ENCODE measurements around the gene NT5DC2.

DNA sequence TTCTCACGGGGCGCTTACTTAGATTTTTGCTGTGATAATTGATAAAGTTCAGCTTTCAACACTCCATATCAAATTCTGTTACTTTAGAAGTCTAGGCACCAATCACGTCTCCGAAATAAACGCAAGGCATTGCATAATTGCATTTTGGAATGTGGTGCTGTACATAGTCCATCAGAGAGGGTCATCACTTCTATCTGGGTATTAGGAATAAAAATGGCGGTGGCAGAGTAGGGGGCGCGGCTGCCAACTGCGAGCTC lies 2.4 kb upstream of the NT5DC2 start:
- TF ChIP-seq POLR2A (IDR thresholded peaks at IDR 0.05) = no peak
- TF ChIP-seq, protein P1, sequence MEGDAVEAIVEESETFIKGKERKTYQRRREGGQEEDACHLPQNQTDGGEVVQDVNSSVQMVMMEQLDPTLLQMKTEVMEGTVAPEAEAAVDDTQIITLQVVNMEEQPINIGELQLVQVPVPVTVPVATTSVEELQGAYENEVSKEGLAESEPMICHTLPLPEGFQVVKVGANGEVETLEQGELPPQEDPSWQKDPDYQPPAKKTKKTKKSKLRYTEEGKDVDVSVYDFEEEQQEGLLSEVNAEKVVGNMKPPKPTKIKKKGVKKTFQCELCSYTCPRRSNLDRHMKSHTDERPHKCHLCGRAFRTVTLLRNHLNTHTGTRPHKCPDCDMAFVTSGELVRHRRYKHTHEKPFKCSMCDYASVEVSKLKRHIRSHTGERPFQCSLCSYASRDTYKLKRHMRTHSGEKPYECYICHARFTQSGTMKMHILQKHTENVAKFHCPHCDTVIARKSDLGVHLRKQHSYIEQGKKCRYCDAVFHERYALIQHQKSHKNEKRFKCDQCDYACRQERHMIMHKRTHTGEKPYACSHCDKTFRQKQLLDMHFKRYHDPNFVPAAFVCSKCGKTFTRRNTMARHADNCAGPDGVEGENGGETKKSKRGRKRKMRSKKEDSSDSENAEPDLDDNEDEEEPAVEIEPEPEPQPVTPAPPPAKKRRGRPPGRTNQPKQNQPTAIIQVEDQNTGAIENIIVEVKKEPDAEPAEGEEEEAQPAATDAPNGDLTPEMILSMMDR (IDR thresholded peaks at IDR 0.05) = no peak
